ENCODE measurements around the gene RAPGEF4. TPM values are rescaled to one million over a fixed set of nuclear protein-coding genes. Genes with fewer than 3 reads are reported as not detected.
A peak's percentile ranks its signal among the peaks of the same experiment; 100 is the strongest.

RAPGEF4 gene
- total and polyA plus RNA-seq, 2 of the 13 experiments (the other 11 are each of a cell fraction or from before 2014, with no cell fraction given), result 0.78 to 0.91 TPM

- whole genome bisulfite sequencing (ENCODE audit: low lambda C conversion rate), result 31% methylated on average over 8 of the region's 16 CpGs
- Histone ChIP-seq H4K20me1 (ENCODE audit: insufficient read depth, low read length) (no peaks in the 10 kb centered on the region), H3K27ac (ENCODE audit: extremely low read length, insufficient read depth, low read length) (no peak overlapping the region), H3K79me2 (ENCODE audit: insufficient read depth, low read length) (no peaks in the 10 kb centered on the region), H3K27me3 (ENCODE audit: control insufficient read depth in 1 of 2, insufficient read depth in 2 of 2, low read length in 2 of 2) (peaks cover 0 to 5% of the 10 kb centered on the region in 2 experiments; a peak in 2 of 5 replicates), H2AFZ (ENCODE audit: low read length) (no peak overlapping the region), H3K9me3 (ENCODE audit: low read length) (no peaks in the 10 kb centered on the region), H3K9ac (ENCODE audit: insufficient read depth, low read depth, low read length) (no peak overlapping the region), H3K4me2 (ENCODE audit: low read depth, low read length) (no peak overlapping the region), H3K36me3 (replicated peaks in 1 of 2; ENCODE audit: control insufficient read depth in 1 of 2, insufficient read depth in 2 of 2, low read length in 2 of 2) (no peaks in the 10 kb centered on the region), H3K4me1 (ENCODE audit: insufficient read depth, low read length) (no peaks in the 10 kb centered on the region), H3K4me3 (replicated peaks in 1 of 3; ENCODE audit: insufficient read depth in 1 of 3, low read depth in 2 of 3, low read length in 3 of 3) (no peak overlapping the region)
- ChIA-PET CTCF (ENCODE audit: low intra/inter-chr PET ratio, low total read pairs) (no interaction called here), POLR2A (no interaction called here)
- BruUV-seq (replicated peaks), result no TSS peak
- ATAC-seq (peak; percentile 38), FAIRE-seq (no peak), DNase-seq (ENCODE audit: low spot score) (no peak)
- intact Hi-C loops (cut with micrococcal nuclease; ENCODE audit: unreplicated experiment) (loop anchor here (5.0 kb wide), 1 partner anchor 246 kb away; no protein-coding TSS in a partner anchor), in situ Hi-C loops (cut with HindIII; ENCODE audit: extremely low pct_ligation_motif_present, low pct_unique_long_range_greater_than_20kb) (no loop called here)
- TF ChIP-seq AGO2 (optimal IDR thresholded peaks at IDR 0.05; ENCODE audit: low read depth, low read length), result no peak
- no peak for TF ChIP-seq BATF2 (CRISPR knock-in tag; IDR thresholded peaks at IDR 0.05)
- no peak for TF ChIP-seq ZNF558 (CRISPR knock-in tag; IDR thresholded peaks at IDR 0.05; ENCODE audit: borderline replicate concordance)
- no peak for TF ChIP-seq ZNF546 (CRISPR knock-in tag; conservative IDR thresholded peaks at IDR 0.05)
- TF ChIP-seq MATR3 (CRISPR knock-in tag; IDR thresholded peaks at IDR 0.05), result no peak
- no peak for TF ChIP-seq ZNF619 (CRISPR knock-in tag; IDR thresholded peaks at IDR 0.05)
- TF ChIP-seq RAD21 (CRISPR knock-in tag; IDR thresholded peaks at IDR 0.05), result no peak
- no peak for TF ChIP-seq ZFP36L2 (CRISPR knock-in tag; IDR thresholded peaks at IDR 0.05)
- no peak for TF ChIP-seq SIN3B (IDR thresholded peaks at IDR 0.05; ENCODE audit: low read length)
- no peak for TF ChIP-seq ISX (CRISPR knock-in tag; conservative IDR thresholded peaks at IDR 0.05)
- TF ChIP-seq ZNF781 (CRISPR knock-in tag; IDR thresholded peaks at IDR 0.05; ENCODE audit: borderline replicate concordance, not compliant biosample characterization), result no peak
- no peak for TF ChIP-seq ZNF747 (CRISPR knock-in tag; IDR thresholded peaks at IDR 0.05; ENCODE audit: borderline replicate concordance)
- TF ChIP-seq AKNA (CRISPR knock-in tag; IDR thresholded peaks at IDR 0.05; ENCODE audit: borderline replicate concordance), result no peak
Observed at GRCh38 chr2:172713365-172713875, 22.2 kb upstream of the RAPGEF4 start.

Data from HepG2 (cell line).